Activated CD8-positive, alpha-beta memory T cell treated with anti-CD3 and anti-CD28 coated beads for 48 hours (primary cell): ENCODE measurements around the gene ATG9A.
"Not testable (repeated sequence)": the region's sequence is repeated elsewhere in the genome, so short reads cannot be mapped to it uniquely, and the experiment has no call there.

Experiments used
- DNase-seq, 3 experiments: peaks; one replicate each; pipeline ENCODE4 v3.0.0-alpha.2; 2020; ENCODE audit warnings: low read depth in 2 of 3, low spot score in 2 of 3

The ATG9A gene, protein sequence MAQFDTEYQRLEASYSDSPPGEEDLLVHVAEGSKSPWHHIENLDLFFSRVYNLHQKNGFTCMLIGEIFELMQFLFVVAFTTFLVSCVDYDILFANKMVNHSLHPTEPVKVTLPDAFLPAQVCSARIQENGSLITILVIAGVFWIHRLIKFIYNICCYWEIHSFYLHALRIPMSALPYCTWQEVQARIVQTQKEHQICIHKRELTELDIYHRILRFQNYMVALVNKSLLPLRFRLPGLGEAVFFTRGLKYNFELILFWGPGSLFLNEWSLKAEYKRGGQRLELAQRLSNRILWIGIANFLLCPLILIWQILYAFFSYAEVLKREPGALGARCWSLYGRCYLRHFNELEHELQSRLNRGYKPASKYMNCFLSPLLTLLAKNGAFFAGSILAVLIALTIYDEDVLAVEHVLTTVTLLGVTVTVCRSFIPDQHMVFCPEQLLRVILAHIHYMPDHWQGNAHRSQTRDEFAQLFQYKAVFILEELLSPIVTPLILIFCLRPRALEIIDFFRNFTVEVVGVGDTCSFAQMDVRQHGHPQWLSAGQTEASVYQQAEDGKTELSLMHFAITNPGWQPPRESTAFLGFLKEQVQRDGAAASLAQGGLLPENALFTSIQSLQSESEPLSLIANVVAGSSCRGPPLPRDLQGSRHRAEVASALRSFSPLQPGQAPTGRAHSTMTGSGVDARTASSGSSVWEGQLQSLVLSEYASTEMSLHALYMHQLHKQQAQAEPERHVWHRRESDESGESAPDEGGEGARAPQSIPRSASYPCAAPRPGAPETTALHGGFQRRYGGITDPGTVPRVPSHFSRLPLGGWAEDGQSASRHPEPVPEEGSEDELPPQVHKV

DNA sequence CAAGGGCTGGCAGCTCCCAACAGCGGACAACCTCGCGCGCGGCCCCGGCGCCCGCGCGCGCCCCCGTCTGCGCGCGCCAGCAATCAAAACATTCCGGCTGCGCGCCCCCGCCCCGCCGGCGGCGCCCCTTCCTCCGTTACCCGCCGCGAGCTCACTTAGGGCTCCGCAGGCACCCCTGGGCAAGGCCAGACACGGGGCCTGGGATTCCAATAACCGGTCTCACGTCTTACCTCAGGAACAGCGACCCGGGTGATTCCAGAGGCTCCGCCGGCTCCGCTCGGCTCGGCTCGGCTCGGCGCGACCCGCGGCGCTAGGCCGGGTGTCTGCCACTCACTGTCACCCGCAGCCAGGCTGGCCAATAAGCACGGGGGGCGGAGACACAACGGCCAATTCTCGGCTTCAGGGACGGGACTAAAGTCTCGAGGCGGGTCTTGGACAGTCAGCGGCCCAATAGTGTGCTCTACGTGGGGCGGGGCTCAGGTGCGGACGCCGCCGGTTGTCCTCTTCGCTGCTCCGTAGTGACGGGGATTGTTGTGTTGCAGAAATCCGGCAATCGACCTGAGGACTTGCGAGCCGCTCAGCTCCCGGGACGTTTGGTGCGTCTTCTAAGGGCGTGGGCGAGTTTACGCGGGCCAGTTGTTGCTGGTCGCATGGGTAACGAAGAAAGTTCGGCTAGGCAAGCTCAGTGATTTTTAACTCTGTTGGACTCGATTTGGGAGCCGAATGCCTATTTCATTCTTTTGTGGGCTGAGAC, at the start of gene ATG9A, which contains the start of gene ANKZF1:
Gene ATG9A, minus strand, starts transcription at position 332 of the 754 bp plus-strand sequence. CDS start 1,612 bp downstream, outside the sequence.
Gene ANKZF1, plus strand, starts transcription at position 502 of the 754 bp plus-strand sequence. CDS start 452 bp downstream, outside the sequence.
- peak; percentile 85 to 96 (median 87) for DNase-seq

DNA sequence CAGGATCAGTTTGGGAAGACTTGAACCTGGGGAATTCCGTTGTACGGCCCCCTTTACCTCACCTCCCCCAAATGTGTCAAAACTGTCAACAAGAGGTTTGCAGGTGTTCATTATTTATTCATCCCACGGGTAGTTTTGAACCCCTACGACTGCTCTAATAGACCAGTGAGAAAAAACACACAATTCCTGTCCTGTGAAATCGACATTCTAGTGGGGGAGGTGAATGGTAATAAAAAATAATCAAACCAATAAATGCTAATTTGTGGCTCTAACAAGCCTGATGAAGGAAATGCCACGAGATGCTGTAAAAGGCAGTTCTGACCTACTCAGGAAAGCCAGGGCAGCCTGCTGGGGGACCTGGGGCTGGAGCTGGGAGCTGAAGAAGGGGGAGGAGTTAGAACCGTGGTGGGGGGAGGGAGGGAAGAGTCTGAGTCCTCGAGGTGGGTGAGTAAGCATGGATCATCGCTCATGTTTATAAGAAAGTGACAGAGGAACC, 49.3 kb upstream of the ATG9A start:
- no peak for DNase-seq

DNA sequence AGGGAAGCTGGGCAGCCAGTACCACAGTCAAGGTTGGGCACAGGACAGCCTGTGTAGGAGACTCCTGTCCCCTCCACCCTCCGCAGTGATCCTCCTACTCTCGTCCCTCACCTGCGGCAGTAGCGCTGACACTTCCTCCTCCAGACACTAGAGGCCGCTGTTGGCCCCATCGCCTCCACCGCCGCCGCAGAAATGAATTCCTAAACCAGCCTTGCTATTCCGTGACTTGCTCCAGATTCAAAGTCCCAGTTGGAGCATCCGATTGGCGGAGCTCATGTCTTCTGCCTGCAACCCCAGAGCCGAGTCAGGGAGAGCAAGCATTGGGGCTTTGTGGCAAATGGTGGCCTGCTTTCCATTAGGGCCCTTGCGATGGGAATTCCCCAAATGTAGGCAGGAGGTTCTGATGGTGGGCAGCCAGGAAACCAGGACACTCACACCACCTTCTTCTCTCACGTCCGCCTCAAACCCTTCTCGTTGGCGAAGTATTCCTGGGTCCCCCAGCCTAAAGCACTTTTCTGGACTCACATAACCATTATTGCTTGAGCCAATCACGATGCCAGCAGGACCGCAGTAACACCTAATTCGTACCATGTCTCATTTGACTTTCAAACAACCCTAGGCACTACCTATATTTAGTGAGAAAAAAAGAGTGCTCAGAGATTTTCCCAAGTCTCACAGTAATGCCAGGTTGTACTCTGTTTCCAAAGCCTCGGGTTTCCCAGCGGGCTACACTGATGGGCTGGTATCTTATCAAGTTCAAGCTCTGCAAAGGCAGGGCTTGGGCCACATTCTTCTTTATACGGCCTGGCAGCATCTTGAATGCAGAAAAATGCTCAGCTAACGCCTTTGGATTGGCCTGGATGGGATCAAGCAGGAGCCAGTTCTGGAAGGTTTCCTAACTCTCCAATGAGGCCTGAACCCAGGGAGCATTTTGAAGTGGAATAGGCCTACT, 48.5 kb upstream of the ATG9A start:
- DNase-seq, result peak in 2 of 3 experiments; percentile 58 to 62

- no peak for DNase-seq
Observed at GRCh38 chr2:219274361-219274921, 45.0 kb upstream of the ATG9A start.

DNA sequence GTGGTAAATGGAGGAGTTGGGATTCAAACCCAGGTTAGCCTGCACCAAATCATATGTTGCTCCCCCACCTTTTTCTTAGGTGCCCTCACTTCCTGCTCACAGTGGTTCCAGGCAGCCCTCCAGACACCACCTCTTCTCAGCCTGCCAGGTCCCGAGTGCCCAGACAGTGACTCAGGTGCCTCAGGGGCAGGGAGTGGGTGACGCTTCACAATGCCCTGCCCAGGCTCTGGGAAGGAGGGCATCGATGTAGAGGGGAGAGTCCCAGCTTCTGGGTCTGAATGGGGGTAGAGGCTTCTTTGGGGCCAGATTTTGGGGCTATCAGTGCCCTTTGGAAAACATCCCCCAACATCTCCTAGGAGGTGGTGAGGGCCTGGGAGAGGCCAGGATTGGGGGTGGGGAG, 44.5 kb upstream of the ATG9A start:
- no peak for DNase-seq

DNA sequence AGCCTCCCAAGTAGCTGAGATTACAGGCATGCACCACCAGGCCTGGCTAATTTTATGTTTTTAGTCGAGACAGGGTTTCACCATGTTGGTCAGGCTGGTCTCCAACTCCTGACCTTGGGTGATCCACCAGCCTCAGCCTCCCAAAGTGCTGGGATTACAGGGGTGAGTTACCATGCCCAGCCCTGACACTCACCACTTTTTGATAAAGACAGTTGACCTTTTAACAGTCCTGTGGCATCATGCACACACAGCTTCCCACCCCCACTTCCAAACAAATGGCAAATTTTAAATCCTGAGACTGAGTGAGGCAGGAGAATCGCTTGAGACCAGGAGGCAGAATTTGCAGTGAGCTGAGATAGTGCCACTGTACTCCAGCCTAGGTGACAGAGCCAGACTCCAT, 43.6 kb upstream of the ATG9A start:
- DNase-seq, result no peak

DNA sequence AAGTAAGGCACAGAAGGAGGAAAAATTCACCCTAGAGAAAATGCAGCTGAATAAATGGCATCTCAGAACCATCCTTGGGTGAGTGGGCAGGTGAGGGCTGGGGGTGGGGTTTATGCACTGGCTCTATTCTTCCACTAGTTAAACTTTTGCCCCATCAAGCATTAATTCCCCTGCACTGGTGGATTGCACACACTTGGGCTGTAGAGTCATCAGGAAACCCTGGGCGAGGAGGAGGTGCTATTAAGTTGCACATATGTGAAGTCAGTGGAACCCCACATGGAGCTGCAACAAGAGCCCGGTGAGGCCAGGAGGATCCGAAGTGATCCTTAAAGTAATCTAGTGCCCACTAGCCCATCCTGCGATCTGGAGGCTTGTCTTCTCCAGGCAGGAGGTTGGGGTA, 42.9 kb upstream of the ATG9A start:
- no peak for DNase-seq

GRCh38 chr2:219271021-219271420, 41.6 kb upstream of the ATG9A start:
- DNase-seq, result no peak

DNA sequence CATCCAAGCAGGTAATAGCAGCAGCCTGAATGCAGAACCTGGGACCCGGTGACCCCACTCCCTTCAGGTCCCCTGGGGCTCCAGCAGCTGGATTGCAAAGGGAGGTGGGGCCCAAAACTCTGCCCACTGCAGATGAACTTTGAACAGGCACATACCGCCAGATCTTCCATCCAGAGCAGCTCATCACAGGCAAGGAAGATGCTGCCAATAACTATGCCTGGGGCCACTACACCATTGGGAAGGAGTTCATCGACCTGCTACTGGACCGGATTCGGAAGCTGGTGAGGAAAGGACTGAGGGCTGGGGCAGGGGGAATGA, 40.6 kb upstream of the ATG9A start:
- no peak for DNase-seq

DNA sequence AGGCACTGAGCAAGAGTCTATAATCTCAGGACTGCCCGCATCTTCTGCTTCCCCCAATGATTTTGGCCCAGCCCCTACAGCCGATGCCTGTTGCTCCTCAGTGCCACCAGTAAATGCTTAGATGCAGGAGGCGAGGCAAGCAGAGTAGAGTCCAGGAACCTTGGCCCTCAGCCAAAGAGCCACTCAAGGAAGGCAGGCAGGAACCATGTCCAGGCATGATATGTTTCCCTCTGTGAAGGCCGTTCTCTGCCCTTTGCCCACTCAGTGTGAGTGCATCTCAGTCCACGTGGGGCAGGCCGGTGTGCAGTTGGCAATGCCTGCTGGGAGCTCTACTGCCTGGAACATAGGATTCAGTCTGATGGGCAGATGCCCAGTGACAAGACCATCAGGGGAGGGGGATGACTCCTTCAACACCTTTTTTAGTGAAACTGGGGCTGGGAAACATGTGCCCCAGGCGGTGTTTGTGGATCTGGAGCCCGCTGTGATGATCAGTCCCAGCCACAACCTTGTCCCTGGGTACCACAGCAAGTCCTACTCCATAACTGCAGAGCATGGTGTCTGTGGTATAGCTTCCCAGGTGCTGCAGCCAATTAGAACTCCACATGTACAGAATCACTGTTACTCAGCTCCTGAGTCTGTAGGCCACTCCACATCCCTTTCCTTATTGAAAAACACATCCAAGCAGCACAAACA, 40.1 kb upstream of the ATG9A start:
- DNase-seq, result no peak

DNA sequence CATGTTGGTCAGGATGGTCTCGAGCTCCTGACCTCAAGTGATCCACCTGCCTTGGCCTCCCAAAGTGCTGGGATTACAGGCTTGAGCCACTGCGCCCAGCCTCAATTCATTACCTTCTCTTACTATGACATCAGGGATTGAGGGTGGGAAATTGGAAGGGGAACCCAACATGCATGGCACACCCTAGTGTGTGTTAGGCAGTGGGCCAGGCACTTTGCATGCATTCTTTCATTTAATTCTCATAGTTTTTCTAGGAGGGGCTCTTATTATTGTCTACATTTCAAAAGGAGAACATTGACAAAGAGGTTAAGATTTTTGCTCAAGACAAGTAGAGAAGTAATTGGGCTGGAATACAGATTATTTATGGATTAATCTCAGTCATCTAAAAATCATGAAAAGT, 38.9 kb upstream of the ATG9A start:
- DNase-seq, result no peak

- DNase-seq, result no peak
Observed at GRCh38 chr2:219266886-219267285, 37.5 kb upstream of the ATG9A start.

- DNase-seq, result no peak
Observed at GRCh38 chr2:219266232-219266631, 36.8 kb upstream of the ATG9A start.

DNA sequence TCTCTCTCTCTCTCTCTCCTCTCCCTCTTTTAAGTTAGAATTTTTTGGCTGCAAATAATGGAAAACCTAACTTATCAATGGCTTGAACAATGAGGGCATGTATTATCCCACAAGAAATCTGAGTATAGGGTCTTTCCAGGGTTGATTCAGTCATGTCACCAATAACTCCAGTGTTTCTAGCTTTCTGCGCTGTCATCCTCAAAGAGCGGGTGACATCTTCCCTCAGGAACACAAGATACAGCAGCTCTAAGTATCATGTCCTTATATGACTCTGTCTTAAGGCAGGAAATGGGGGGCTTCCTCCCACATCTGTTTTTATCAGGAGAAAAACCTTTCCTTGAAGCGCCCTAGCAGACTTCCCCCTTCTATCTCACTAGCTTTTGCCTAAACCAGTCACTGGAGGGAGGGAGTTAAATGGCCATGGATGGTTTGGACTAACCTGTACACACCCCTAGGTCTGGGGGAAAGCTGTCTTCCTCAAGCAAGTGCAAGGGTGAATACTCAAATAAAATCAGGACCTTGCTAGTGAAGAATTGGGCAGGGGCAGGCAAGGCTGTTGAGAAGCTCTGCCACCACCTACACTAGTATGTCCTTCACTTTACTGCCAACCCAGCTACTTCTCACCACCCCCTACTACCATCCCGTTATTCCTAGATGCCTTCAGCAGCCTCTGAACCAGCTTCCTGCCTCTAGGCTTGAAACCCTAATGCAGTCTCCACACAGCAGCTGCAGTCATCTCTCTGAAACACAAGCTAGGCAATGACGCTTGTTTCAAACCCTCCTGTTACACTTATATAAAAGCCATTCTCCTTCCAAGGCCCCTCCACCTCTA, 31.8 kb upstream of the ATG9A start:
- no peak for DNase-seq

DNA sequence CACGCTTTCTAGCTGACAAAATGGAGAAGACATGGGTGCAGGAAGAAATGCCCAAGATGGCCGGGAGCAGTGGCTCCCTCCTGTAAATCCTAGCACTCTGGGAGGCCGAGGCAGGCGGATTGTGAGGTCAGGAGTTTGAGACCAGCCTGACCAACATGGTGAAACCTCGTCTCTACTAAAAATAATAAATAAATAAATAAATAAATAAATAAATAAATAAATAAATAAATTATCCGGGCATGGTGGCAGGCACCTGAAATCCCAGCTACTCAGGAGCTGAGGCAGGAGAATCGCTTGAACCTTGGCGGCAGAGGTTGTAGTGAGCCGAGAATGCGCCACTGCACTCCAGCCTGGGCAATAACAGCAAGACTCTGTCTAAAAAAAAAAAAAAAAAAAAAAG, 29.5 kb upstream of the ATG9A start:
- DNase-seq, result not testable (repeated sequence)

DNA sequence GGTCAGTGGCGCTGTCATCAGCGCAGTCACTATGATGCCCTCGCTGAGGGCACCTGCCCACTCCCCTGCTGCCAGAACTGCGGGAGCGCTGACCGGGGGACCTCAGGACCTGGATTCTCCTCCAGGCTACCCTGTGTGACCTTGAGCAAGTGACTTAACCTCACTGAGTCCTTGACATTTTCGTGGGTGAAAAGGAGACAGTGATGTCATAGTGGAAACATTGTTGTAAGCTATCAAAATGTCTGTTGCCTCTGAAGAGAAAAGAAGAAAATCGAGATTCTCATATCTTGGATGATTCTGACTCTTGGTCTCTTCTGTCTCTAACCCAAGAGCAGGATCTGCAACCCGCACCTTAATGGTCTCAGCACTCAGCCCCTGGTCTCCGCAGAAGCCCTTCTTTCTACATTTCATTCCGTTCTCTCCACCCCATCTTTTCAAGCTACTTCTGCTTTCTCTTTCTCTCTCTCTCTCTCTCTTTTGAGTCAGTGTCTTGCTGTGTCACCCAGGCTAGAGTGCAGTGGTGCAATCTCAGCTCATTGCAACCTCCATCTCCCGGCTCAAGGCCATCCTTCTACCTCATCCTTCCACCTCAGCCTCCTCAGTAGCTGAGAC, 25.3 kb upstream of the ATG9A start:
- peak in 1 of 3 experiments; percentile 37 for DNase-seq

- peak; percentile 78 to 86 (median 79) for DNase-seq
Observed at GRCh38 chr2:219253753-219254589, 24.5 kb upstream of the ATG9A start, which contains the start of gene TUBA4A. Gene TUBA4A, minus strand, starts transcription at chr2:219253918. Its CDS starts 60 bp downstream, at chr2:219253858.
